Measurements from ENCODE around the gene PLEKHA6. TPM values are rescaled to one million over a fixed set of nuclear protein-coding genes. Genes with fewer than 3 reads are reported as not detected.

PLEKHA6 gene
- total RNA-seq, 6 experiments from 2014 or later, result 16.6 to 31.1 (median 22.1) TPM

- TF ChIP-seq CTCF (IDR thresholded peaks at IDR 0.05) (no peak), POLR2A (IDR thresholded peaks at IDR 0.05) (no peak)
- H3K36me3 ChIP-seq, result peaks cover 0 to 30% (median 13%) of the 10 kb centered on the region in 4 donors
- H3K9me3 ChIP-seq, result no peaks in the 10 kb centered on the region
- intact Hi-C loops (cut with DNase I), result no loop called here
- H3K27me3 ChIP-seq, result no peaks in the 10 kb centered on the region
- ATAC-seq (no peak), DNase-seq (no peak)
- no peak overlapping the region for H3K27ac ChIP-seq
- no CpG with 5 or more reads among the region's 13 CpGs for WGBS (ENCODE audit: insufficient coverage, low coverage, low lambda C conversion rate, missing lambda C conversion rate)
- peaks cover 0 to 28% (median 11%) of the 10 kb centered on the region in 4 donors for H3K4me1 ChIP-seq
- no peak overlapping the region for H3K4me3 ChIP-seq
Observed at GRCh38 chr1:204228896-204229295, 130.8 kb downstream of the PLEKHA6 start.

- 96% methylated on average over 8 of the region's 20 CpGs for WGBS (ENCODE audit: insufficient coverage, low coverage, low lambda C conversion rate, missing lambda C conversion rate)
- no peak for TF ChIP-seq POLR2A (IDR thresholded peaks at IDR 0.05)
- no peak for TF ChIP-seq CTCF (IDR thresholded peaks at IDR 0.05)
- Histone ChIP-seq H3K4me1 (peaks cover 0 to 28% (median 11%) of the 10 kb centered on the region in 4 donors), H3K36me3 (peaks cover 0 to 26% (median 11%) of the 10 kb centered on the region in 4 donors), H3K27me3 (no peaks in the 10 kb centered on the region), H3K27ac (no peak overlapping the region), H3K4me3 (no peak overlapping the region), H3K9me3 (no peaks in the 10 kb centered on the region)
- ATAC-seq (no peak), DNase-seq (no peak)
- intact Hi-C loops (cut with DNase I), result no loop called here
Observed at GRCh38 chr1:204227996-204228785, 131.5 kb downstream of the PLEKHA6 start.

- Histone ChIP-seq H3K27me3 (no peaks in the 10 kb centered on the region), H3K27ac (peak overlapping the region; percentile 63 to 91 (median 86)), H3K9me3 (no peaks in the 10 kb centered on the region), H3K4me3 (no peak overlapping the region), H3K36me3 (peaks cover 0 to 25% (median 11%) of the 10 kb centered on the region in 4 donors), H3K4me1 (peaks cover 0 to 28% (median 11%) of the 10 kb centered on the region in 4 donors)
- DNase-seq (no peak), ATAC-seq (no peak)
- TF ChIP-seq CTCF (IDR thresholded peaks at IDR 0.05) (no peak), POLR2A (IDR thresholded peaks at IDR 0.05) (no peak)
- 90% methylated on average over 2 of the region's 2 CpGs for WGBS (ENCODE audit: insufficient coverage, low coverage, low lambda C conversion rate, missing lambda C conversion rate)
- intact Hi-C loops (cut with DNase I), result no loop called here
Observed at GRCh38 chr1:204227351-204227750, 132.4 kb downstream of the PLEKHA6 start.

GRCh38 chr1:204225841-204226735 is 133.6 kb downstream of the PLEKHA6 start:
- peak overlapping the region; percentile 63 to 91 (median 86) for H3K27ac ChIP-seq
- TF ChIP-seq POLR2A (IDR thresholded peaks at IDR 0.05) (peak; percentile 51), CTCF (IDR thresholded peaks at IDR 0.05) (no peak)
- no peak overlapping the region for H3K4me3 ChIP-seq
- H3K9me3 ChIP-seq, result no peaks in the 10 kb centered on the region
- peaks cover 0 to 28% (median 6%) of the 10 kb centered on the region in 4 donors for H3K36me3 ChIP-seq
- peaks cover 0 to 28% (median 11%) of the 10 kb centered on the region in 4 donors for H3K4me1 ChIP-seq
- ATAC-seq (peak; percentile 95 to 98 (median 96)), DNase-seq (peak; percentile 89 to 94 (median 94))
- intact Hi-C loops (cut with DNase I), result no loop called here
- no peaks in the 10 kb centered on the region for H3K27me3 ChIP-seq
- WGBS (ENCODE audit: insufficient coverage, low coverage, low lambda C conversion rate, missing lambda C conversion rate), result 47% methylated on average over 9 of the region's 16 CpGs

Data from right lobe of liver (tissue), 6 donors.